Measurements from ENCODE around the gene PRRT2.

DNA sequence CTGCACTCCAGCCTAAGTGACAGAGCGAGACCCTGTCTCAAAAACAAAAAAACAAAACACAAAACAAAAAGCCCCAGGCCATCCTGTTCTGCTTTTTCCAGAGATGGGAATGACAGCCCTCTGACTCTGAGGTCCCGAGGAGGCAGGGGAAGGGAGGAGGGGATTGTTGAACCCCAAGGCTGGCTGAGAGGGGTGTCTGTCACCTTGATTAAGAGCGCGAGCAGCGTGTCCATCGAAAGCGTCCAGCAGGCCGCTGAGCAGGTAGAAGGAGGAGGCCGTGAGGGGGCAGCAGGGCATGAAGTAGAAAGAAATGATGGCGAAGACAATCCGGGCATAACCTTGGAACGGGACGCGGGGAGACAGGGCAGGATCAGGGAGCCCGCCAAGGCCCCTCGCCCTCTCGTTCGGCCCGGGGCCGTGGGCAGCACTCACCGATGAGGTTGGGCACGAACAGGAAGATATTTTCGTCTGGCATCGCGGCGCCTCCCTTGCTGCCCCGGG lies 50.4 kb downstream of the PRRT2 start:
- TF ChIP-seq MYC (IDR thresholded peaks at IDR 0.05; ENCODE audit: insufficient read depth, insufficient read length, insufficient replicate concordance, low read length, severe bottlenecking) (no peak), CHD1 (IDR thresholded peaks at IDR 0.05; ENCODE audit: low read depth, low read length) (no peak), BMI1 (IDR thresholded peaks at IDR 0.05; ENCODE audit: borderline replicate concordance) (no peak), EP300 (IDR thresholded peaks at IDR 0.05; ENCODE audit: borderline replicate concordance in 1 of 2, control insufficient read depth in 1 of 2, low read depth in 2 of 2, low read length in 2 of 2) (no peak), SP1 (IDR thresholded peaks at IDR 0.05; ENCODE audit: low read depth, low read length) (no peak)
- TF ChIP-seq, protein P1, sequence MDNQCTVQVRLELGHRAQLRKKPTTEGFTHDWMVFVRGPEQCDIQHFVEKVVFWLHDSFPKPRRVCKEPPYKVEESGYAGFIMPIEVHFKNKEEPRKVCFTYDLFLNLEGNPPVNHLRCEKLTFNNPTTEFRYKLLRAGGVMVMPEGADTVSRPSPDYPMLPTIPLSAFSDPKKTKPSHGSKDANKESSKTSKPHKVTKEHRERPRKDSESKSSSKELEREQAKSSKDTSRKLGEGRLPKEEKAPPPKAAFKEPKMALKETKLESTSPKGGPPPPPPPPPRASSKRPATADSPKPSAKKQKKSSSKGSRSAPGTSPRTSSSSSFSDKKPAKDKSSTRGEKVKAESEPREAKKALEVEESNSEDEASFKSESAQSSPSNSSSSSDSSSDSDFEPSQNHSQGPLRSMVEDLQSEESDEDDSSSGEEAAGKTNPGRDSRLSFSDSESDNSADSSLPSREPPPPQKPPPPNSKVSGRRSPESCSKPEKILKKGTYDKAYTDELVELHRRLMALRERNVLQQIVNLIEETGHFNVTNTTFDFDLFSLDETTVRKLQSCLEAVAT (IDR thresholded peaks at IDR 0.05) = no peak
- TF ChIP-seq, protein P2, sequence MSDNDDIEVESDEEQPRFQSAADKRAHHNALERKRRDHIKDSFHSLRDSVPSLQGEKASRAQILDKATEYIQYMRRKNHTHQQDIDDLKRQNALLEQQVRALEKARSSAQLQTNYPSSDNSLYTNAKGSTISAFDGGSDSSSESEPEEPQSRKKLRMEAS (IDR thresholded peaks at IDR 0.05; ENCODE audit: low read depth, low read length) = no peak

All from GM12878 (cell line).